ENCODE measurements around the gene ACSS1.

DNA sequence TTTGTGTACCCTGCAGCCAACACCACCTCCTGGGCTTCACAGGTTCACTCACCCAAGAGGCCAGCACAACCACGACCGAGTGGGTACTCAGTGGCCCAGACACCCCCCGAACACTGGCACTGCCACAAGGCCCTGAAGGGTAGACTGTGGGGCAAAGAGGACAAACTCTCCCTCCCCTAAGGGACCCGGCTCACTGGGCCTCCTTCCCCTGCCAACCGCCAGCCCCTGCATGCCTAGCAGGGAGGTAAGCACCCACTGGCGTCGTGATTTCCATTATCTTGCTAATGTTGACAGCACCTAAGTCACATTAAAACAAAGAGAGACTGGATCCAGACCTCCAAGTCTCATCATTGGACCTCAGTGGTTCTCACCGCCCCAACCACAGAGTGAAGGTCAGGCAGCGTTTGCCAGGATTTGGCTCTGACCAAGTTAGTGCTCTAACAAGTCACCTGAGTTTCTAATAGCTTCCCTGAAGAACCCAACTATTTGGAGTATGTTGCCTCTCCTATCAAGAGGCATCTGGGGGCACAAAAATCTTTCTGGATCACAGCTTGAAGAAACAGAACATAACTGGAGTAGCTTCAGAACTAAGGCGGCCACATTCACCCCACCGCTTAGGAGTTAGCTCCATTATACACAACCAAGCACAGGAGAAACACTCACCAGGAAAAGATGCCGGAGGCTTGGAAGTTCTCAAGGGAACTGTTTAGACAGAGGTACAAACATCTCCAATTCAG lies 51.3 kb downstream of the ACSS1 start:
- no peak for TF ChIP-seq TAF1 (IDR thresholded peaks at IDR 0.05; ENCODE audit: borderline replicate concordance, insufficient read depth, low read length)
- TF ChIP-seq POLR2AphosphoS5 (IDR thresholded peaks at IDR 0.05; ENCODE audit: low read depth, low read length) = no peak
- no peak for TF ChIP-seq SIN3A (IDR thresholded peaks at IDR 0.05; ENCODE audit: borderline replicate concordance, insufficient read depth, low read length)
- TF ChIP-seq, protein P1, sequence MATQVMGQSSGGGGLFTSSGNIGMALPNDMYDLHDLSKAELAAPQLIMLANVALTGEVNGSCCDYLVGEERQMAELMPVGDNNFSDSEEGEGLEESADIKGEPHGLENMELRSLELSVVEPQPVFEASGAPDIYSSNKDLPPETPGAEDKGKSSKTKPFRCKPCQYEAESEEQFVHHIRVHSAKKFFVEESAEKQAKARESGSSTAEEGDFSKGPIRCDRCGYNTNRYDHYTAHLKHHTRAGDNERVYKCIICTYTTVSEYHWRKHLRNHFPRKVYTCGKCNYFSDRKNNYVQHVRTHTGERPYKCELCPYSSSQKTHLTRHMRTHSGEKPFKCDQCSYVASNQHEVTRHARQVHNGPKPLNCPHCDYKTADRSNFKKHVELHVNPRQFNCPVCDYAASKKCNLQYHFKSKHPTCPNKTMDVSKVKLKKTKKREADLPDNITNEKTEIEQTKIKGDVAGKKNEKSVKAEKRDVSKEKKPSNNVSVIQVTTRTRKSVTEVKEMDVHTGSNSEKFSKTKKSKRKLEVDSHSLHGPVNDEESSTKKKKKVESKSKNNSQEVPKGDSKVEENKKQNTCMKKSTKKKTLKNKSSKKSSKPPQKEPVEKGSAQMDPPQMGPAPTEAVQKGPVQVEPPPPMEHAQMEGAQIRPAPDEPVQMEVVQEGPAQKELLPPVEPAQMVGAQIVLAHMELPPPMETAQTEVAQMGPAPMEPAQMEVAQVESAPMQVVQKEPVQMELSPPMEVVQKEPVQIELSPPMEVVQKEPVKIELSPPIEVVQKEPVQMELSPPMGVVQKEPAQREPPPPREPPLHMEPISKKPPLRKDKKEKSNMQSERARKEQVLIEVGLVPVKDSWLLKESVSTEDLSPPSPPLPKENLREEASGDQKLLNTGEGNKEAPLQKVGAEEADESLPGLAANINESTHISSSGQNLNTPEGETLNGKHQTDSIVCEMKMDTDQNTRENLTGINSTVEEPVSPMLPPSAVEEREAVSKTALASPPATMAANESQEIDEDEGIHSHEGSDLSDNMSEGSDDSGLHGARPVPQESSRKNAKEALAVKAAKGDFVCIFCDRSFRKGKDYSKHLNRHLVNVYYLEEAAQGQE (IDR thresholded peaks at IDR 0.05; ENCODE audit: insufficient read depth in 1 of 2, low read depth in 2 of 2, low read length in 2 of 2) = no peak

All from PFSK-1 (cell line).